ENCODE measurements around the gene PCDH1.

Gene PCDH1

GRCh38 chr5:141805874-141806595, 72.2 kb downstream of the PCDH1 start:
- DNase-seq: no peak

DNA sequence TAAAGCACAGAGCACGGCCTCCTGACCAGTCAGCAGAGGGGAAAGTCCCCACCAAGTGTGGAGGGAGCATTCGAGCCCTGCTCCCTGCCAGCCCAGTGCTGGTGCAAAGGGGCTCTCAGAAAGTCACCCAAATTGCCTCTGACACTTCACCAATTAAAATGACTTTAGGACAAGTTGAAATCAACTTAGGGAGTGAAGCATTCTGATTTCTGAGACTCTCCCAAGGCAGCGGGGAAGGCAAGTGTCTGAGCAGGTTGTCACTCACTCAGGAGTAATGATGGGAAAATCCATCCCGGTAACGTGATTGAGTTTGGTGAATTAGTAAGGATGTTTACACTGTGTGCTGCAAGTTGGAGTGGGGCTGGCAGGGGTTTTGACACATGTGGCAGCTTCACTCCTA, 73.7 kb downstream of the PCDH1 start:
- DNase-seq: no peak
